ENCODE results near the gene MAPKAPK2.

DNA sequence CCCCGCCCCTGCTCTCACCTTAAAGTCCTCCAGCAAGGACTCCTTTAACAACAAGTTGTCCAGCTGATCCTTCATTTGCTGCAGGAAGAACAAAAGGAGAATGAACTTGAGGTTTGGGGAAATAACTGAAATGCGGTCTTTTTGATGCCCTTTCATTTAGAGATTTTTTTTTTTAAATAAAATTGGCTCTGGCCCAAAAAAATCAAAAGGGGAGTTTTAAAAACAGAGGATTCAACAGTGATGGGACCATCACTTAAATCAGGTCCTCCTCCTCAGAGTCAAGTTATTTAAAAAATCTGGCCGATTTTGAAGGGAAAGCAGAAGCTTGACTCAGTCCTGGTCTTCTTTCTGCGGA lies 86.6 kb downstream of the MAPKAPK2 start:
- TF ChIP-seq, protein P1, sequence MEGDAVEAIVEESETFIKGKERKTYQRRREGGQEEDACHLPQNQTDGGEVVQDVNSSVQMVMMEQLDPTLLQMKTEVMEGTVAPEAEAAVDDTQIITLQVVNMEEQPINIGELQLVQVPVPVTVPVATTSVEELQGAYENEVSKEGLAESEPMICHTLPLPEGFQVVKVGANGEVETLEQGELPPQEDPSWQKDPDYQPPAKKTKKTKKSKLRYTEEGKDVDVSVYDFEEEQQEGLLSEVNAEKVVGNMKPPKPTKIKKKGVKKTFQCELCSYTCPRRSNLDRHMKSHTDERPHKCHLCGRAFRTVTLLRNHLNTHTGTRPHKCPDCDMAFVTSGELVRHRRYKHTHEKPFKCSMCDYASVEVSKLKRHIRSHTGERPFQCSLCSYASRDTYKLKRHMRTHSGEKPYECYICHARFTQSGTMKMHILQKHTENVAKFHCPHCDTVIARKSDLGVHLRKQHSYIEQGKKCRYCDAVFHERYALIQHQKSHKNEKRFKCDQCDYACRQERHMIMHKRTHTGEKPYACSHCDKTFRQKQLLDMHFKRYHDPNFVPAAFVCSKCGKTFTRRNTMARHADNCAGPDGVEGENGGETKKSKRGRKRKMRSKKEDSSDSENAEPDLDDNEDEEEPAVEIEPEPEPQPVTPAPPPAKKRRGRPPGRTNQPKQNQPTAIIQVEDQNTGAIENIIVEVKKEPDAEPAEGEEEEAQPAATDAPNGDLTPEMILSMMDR (conservative IDR thresholded peaks at IDR 0.05; ENCODE audit: low read length): no peak
- TF ChIP-seq EZH2phosphoT487 (IDR thresholded peaks at IDR 0.05; ENCODE audit: borderline replicate concordance, low read depth, low read length): no peak

All from OCI-LY7 (cell line).